ENCODE results near the gene VSTM2L. TPM values are rescaled to one million over a fixed set of nuclear protein-coding genes. Genes with fewer than 3 reads are reported as not detected.
A peak's percentile ranks its signal among the peaks of the same experiment; 100 is the strongest.

VSTM2L gene
- total RNA-seq, 2 donors from 2014 or later, result 5.3 to 7.0 TPM

GRCh38 chr20:37915800-37916570, 13.1 kb downstream of the VSTM2L start:
- intact Hi-C loops (cut with DNase I), result no loop called here
- Histone ChIP-seq H3K36me3 (replicated peaks in 1 of 2; ENCODE audit: insufficient read depth in 1 of 2, low read depth in 2 of 2) (no peaks in the 10 kb centered on the region), H3K27me3 (peaks cover 0 to 5% of the 10 kb centered on the region in 2 donors), H3K9me3 (no peaks in the 10 kb centered on the region), H3K27ac (no peak overlapping the region), H3K4me1 (peaks cover 12% of the 10 kb centered on the region), H3K4me3 (no peak overlapping the region)
- ATAC-seq, result no peak
- DNase-seq, result peak in 1 of 4 donors; percentile 37
- no peak for TF ChIP-seq POLR2A (IDR thresholded peaks at IDR 0.05)
- TF ChIP-seq CTCF (IDR thresholded peaks at IDR 0.05), result no peak
- 7 to 15% methylated on average over 21 of the region's 21 CpGs for WGBS, 2 donors

GRCh38 chr20:37917461-37917860, 14.5 kb downstream of the VSTM2L start:
- Histone ChIP-seq H3K4me3 (no peak overlapping the region), H3K9me3 (no peaks in the 10 kb centered on the region), H3K4me1 (peaks cover 12% of the 10 kb centered on the region), H3K27ac (no peak overlapping the region), H3K36me3 (replicated peaks in 1 of 2; ENCODE audit: insufficient read depth in 1 of 2, low read depth in 2 of 2) (no peaks in the 10 kb centered on the region), H3K27me3 (peaks cover 0 to 5% of the 10 kb centered on the region in 2 donors)
- no peak for DNase-seq
- intact Hi-C loops (cut with DNase I), result no loop called here
- no peak for TF ChIP-seq POLR2A (IDR thresholded peaks at IDR 0.05)
- TF ChIP-seq CTCF (IDR thresholded peaks at IDR 0.05), result no peak
- 52 to 74% methylated on average over 8 to 12 of the region's 12 CpGs for WGBS, 2 donors
- no peak for ATAC-seq

- TF ChIP-seq CTCF (IDR thresholded peaks at IDR 0.05), result no peak
- no peak for TF ChIP-seq POLR2A (IDR thresholded peaks at IDR 0.05)
- Histone ChIP-seq H3K36me3 (replicated peaks in 1 of 2; ENCODE audit: insufficient read depth in 1 of 2, low read depth in 2 of 2) (no peaks in the 10 kb centered on the region), H3K4me1 (peaks cover 12% of the 10 kb centered on the region), H3K27ac (no peak overlapping the region), H3K4me3 (no peak overlapping the region), H3K27me3 (peaks cover 0 to 5% of the 10 kb centered on the region in 2 donors), H3K9me3 (no peaks in the 10 kb centered on the region)
- 65 to 72% methylated on average over 6 of the region's 6 CpGs for WGBS, 2 donors
- ATAC-seq, result no peak
- DNase-seq, result no peak
- intact Hi-C loops (cut with DNase I), result no loop called here
These were observed 15.1 kb downstream of the VSTM2L start for GRCh38 chr20:37918035-37918434.

GRCh38 chr20:37919389-37920040, 16.6 kb downstream of the VSTM2L start:
- Histone ChIP-seq H3K27ac (no peak overlapping the region), H3K4me3 (no peak overlapping the region), H3K4me1 (peaks cover 10% of the 10 kb centered on the region), H3K36me3 (replicated peaks in 1 of 2; ENCODE audit: insufficient read depth in 1 of 2, low read depth in 2 of 2) (no peaks in the 10 kb centered on the region), H3K27me3 (peaks cover 0 to 4% of the 10 kb centered on the region in 2 donors), H3K9me3 (no peaks in the 10 kb centered on the region)
- intact Hi-C loops (cut with DNase I), result no loop called here
- ATAC-seq (no peak), DNase-seq (no peak)
- WGBS, 2 donors, result 46 to 51% methylated on average over 5 of the region's 5 CpGs
- TF ChIP-seq POLR2A (IDR thresholded peaks at IDR 0.05), result no peak
- no peak for TF ChIP-seq CTCF (IDR thresholded peaks at IDR 0.05)

All from body of pancreas (tissue), 4 donors.